T1000 (cell line): Measurements from ENCODE around the gene LAMB4.

ENCODE experiments used
- DNase-seq: peaks from one replicate; lab custom pipeline; 2025; ENCODE audit warnings: mixed read lengths; lab: John Stamatoyannopoulos, UW

Gene LAMB4, protein sequence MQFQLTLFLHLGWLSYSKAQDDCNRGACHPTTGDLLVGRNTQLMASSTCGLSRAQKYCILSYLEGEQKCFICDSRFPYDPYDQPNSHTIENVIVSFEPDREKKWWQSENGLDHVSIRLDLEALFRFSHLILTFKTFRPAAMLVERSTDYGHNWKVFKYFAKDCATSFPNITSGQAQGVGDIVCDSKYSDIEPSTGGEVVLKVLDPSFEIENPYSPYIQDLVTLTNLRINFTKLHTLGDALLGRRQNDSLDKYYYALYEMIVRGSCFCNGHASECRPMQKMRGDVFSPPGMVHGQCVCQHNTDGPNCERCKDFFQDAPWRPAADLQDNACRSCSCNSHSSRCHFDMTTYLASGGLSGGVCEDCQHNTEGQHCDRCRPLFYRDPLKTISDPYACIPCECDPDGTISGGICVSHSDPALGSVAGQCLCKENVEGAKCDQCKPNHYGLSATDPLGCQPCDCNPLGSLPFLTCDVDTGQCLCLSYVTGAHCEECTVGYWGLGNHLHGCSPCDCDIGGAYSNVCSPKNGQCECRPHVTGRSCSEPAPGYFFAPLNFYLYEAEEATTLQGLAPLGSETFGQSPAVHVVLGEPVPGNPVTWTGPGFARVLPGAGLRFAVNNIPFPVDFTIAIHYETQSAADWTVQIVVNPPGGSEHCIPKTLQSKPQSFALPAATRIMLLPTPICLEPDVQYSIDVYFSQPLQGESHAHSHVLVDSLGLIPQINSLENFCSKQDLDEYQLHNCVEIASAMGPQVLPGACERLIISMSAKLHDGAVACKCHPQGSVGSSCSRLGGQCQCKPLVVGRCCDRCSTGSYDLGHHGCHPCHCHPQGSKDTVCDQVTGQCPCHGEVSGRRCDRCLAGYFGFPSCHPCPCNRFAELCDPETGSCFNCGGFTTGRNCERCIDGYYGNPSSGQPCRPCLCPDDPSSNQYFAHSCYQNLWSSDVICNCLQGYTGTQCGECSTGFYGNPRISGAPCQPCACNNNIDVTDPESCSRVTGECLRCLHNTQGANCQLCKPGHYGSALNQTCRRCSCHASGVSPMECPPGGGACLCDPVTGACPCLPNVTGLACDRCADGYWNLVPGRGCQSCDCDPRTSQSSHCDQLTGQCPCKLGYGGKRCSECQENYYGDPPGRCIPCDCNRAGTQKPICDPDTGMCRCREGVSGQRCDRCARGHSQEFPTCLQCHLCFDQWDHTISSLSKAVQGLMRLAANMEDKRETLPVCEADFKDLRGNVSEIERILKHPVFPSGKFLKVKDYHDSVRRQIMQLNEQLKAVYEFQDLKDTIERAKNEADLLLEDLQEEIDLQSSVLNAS (N-terminal part only)

DNA sequence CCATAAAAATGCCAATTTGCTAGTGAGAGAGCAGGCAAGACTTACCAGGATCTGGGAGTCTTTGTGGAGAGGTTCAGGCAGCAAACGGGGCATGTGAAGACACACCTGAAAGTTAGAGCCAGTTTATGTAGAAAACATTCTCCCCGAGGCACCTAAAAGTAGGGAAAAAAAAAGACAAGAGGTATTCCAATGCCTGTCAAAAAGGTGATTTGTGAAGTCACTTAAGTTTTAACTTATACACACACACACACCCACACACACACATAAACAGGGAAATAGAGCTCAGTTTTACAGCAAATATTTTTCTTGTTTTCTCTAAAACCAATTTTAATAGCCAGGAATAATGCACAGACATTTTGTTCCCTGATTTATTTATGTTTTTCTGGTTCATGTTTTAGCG is at the start of gene LAMB4:
TSS of gene LAMB4 (minus strand) at position 101 of the 400 bp plus-strand sequence. CDS start 7,197 bp downstream, outside the sequence.
- no peak for DNase-seq

DNA sequence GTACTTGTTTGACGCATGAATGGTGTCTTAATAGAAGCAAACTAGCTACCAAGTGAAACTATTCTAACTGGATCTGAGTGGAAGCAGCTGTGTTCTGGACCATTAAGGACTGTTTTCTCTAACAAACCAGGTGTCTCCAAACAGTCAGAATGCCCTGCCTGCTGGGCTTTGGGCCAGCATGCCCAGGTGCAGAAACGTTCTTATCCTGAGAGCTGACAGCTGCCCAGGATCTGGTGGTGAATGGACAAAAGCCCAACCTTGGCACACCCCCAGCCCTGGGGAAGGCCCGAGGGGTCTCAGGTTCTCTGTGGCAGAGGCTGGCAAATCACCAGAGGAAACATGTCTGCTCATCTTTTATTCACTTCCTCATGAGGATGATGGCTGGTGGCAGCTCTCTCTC is 48.2 kb upstream of the LAMB4 start:
- no peak for DNase-seq

DNA sequence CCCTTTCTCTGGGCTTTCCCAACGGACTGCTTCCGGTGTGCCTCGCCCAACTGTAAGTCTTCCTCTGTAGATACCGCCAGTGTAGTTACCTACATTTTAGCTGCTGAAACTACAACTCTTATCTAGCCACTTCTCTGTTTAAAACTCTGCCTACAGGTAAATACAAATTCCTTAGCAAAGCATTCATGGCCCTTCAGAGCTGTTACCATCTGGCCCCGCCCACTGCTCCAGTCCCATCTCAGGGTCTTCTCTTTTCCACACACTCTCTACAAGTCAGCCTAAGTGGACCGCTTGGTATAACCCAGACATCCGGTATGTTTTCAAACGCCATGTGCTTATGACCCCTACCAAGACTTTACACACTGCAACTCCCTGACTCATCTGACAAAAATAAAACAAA is 41.0 kb upstream of the LAMB4 start:
- no peak for DNase-seq

DNA sequence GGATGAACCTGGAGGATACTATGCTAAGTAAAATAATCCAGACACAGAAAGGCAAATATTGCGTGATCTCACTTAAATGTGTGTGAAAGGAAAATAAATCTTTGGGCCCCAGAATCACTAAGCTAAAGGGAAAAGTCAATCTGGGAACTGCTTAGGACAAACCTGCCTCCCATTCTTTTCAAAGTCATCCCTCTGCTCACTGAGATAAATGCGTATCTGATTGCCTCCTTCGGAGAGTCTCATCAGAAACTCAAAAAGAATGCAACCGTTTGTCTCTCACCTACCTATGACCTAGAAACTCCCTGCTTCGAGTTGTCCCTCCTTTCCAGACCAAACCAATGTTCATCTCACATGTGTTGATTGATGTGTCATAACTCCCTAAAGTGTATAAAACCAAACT is 40.1 kb upstream of the LAMB4 start:
- DNase-seq: no peak

DNA sequence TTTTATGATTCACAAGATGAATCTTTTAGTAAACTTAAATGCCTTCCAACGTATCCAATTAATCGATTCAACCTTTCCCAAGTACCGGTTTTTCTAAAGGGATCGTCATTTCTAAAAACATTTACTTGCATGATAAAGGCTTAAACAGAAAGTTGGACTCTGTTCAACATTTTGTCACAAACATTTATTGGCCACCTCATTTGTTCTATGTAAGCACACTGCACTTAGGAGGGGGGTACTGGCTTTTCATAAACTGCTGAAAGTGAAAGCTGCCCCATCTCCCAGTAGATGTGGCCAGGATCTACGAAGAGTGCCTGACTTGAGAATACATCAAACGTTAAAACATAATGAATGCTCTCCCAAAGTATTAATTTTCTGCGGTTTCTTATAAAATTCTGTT is 37.3 kb upstream of the LAMB4 start:
- no peak for DNase-seq

DNA sequence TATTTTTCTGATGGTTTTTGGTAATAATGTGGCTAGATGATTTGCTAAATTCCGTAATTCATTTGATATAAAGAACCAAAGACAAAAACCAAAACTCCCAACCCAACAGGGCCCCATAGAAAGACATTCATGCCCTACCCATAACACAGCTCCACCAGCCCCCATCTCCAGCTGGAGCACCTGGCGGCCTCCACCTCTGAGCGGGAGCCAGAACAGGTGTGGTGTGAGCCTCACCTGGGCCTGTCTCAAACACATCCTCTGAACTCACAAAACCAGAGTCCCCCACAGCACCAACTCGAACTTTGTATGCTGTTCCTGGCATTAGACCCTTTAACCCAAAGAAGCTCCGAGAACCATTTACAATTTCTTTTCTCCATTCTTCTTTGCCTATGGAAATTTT is 36.5 kb upstream of the LAMB4 start:
- no peak for DNase-seq

DNA sequence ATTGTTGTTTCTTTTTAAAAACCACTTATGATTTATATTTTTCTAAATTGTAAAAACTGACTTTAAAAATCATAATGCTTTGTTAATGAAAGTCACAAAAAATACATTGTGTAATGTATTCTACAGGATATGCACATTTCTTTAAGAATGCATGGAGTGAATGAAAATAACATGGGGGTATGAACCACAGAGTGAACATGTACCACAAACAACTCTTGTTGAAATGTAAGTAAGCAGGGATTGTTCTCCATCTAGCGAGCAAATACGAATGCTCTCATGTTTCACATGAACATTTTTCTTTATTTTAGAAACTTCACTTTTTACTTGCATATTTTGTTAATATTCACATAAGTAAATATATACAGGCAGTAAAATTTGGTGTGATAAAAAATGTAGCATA is 35.6 kb upstream of the LAMB4 start:
- DNase-seq: no peak

DNA sequence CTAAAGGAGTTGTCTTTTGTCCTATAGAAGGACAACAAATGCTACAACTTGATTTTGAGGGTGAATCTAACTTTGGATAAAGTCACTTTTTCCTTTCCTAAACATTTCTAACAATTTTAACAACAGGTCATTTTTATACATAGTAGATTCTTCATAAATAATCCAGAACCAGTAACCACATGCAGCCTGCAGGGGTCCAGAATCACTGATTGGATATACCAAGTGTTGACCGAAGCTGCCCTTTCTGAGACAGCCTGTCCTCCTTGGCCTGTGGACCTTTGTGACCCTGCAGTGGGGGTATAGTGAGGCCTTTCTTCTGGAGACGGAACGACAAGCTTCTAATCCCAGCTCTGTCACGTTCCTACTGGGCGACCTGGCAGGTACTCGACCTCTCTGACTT is 34.8 kb upstream of the LAMB4 start:
- no peak for DNase-seq

DNA sequence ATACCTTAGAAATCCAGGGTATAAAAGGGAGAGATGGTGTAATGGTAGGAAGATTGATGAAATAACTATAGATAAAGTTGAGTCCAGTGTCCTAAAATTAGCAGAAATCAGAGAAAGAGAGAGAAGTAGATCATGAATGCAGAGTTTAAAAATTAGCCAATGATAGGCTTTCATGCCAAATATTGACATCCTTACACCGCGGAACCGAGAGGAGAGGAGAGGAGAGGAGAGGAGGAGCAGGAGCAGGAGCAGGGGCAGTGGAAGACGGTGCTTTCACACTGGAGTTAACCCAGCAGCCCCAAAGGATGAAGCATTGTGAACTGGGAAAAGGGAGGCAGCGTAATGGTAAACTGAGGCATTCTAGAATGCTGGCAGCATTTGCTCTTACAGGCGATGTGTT is 34.2 kb upstream of the LAMB4 start:
- DNase-seq: no peak

DNA sequence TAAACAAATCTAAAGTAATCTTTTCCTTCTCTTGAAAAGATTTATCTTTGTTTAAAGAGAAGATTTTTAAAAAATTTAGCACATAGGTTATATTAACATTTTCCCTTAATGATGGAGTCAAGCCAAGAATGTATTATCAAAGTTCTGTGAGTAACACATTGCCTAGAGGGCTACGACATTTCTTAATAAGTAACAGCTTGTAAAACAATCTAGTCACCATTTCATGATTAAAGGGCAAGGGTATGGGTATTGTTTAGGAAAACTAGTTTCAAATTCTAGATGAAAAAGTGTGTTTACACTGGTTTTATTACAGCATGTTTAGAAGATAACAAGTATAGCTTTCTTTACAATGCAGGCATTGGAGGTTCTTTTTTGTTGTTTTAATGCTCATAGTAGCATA is 28.6 kb upstream of the LAMB4 start:
- DNase-seq: no peak

DNA sequence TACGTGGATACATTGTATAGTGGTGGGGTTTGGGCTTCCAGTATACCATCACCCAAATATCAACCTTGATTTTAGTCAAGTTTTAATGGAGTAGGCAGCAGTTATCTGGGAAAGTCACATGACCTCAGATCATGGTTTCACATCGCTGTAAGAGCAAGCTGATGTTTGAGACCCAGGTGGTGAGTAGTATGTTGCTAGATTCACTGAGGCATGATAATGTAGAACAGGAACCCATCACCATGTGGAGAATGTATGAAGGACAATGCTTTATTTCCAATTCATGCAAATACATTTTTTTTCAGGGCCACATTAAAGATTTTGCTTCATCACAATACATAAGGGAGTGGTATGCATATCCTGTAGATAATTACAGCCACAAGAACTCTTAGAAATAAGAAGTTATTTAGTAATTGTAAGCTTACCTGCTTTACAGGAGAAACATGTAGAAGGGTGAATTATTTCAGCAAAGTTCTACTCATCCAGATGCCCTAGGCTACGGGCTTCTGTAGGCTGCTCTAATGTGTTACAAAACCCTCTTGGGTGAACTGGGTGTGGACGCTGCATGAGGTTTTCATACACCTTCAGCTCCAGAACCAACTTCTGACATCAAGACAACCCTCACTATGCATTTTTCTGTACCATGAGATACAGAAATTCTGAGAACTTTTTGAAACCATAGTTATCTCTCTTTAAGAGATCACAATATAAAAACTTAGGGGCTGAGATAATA is 27.6 kb upstream of the LAMB4 start:
- no peak for DNase-seq

DNA sequence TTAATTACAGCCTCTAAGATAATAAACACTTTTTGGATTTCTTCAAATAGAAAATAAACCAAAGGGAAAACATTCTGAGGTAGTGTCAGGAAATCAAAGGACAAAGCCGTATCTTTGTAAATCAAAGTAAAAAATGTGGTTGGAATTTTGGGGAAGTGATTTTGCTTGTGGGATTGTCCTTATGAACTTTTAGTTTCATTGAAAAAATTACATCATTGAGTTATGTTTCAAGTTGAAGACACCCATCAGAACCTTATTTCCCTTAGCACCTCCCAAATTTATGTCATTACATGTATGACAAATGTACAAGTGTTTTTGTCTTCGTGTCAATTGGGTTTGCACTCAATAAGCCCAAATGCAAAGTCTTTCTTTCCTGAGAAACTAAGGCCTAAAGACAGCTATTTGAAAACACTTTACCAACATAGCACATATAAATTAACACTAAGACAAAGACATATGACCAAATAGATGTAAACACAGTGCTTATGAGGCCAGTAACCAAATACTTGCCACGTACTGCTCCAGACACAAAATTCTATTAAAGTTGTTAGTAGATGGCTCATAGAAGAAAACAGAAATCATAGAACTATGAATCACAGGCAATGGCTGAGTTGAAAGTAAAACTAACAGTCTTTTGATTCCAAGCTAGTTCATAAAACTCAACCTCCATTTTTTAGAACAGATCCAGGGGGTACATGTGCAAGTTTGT is 26.9 kb upstream of the LAMB4 start:
- DNase-seq: no peak

DNA sequence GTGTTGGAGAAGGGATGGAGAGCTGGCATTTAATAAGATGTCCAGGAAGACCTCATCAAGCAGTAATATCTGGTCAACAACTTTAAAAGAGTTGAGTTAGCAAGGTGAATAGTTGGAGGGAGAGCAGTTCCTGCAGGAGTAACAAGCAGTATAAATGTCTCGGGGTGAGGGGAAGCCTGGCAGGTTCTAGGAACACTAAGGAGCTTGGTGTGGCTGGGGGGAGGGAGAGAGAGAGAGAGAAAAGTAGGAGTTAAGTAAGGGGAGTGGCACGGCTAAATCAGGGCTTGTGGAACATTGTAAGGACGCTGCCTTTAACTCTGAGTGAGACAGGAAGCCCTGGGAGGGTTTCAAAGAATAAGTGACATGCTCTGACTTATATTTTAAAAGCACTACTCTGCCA is 22.0 kb upstream of the LAMB4 start:
- no peak for DNase-seq

DNA sequence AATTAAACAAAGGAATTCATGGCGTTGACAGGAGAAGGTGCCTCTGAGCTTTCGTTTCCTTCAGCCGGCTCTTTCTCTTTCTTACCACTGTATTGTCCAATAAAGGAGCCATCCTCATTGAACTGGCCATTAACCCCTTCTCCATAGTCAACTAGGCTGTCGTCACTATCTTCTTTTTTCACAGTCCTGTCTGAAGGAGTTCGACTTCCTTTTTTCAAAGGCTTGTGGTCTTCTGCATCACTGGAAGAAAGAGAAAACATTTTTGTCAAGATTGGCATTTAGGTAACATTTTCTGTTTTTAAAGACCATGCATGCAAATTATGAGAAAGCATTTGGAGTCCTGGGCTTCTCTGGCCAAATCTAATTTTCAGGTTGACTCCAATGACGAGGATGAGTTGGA is 19.7 kb upstream of the LAMB4 start:
- DNase-seq: no peak

DNA sequence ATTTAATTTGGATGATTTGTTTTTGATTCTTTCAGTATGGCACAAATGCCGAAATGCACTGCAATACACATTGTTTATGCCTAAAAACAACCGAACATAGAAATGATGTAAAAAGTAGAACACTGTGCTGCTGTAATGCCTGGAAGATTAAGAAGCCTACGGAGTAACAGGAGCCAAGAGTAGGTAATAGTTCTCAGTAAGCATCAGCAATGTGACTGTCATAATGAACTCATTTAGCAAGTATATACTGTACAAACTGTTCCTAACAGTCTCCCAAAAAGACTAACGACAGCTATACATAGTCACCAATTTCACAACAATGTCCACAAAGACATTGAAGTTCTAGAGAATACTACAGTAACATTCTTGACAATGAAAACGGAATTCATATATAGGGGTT is 19.0 kb upstream of the LAMB4 start:
- no peak for DNase-seq

DNA sequence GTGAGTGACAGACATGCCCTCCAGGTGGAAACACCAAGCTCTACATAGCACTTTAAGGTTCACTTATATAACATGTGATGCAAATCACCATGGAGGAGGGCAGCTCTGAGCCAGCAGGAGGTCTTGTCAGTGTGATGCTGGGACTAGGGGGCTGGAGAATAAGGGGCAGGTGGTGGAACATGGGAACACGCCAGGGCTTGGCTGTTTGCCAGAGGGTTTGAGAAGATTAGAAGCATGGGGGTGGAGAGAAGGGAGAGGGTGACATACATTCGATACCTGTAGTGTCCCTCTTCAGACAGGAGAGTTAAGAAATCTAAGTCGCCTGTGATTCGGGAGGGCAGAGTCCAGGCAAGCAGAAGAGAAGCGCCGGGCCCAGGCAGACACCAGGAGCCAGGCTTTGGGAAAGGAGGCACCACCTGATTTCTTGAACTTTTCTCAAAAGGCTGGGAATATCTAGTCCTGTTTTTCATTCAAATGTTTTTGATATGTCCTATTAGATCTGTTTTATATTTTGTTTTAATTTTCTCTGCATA is 16.9 kb upstream of the LAMB4 start:
- no peak for DNase-seq

DNA sequence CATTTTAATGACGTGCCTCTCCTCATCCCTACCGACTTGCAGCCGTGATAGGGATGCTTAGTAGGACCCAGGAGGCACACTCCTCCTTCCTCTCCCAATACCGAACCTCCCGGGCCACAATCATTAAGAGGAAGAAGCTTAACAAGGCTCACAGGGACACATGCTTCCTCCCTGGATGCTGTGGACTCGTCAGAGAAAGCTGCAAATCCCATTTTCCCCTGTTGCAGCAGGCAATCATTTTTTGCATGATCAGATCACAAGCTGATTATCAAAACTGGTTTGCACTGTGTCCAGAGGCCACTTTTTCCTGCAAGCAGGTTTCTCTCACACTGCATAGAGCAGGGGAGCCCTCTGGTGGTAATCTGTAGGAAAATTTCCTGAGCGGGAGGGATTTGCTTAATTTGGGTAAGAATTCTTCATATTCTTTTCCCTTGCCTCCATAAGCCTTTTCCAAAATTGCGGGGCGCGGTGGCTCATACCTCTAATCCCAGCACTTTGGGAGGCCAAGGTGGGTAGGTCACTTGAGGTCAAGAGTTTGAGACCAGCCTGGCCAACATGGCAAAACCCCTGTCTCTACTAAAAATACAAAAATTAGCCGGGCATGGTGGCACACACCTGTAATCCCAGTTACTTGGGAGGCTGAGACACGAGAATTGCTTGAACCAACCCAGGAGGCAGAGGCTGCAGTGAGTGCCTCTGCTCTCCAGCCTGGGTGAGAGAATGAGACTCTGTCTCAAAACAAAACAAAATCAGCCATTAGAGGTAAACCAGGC is 16.1 kb upstream of the LAMB4 start:
- DNase-seq: peak; percentile 11

DNA sequence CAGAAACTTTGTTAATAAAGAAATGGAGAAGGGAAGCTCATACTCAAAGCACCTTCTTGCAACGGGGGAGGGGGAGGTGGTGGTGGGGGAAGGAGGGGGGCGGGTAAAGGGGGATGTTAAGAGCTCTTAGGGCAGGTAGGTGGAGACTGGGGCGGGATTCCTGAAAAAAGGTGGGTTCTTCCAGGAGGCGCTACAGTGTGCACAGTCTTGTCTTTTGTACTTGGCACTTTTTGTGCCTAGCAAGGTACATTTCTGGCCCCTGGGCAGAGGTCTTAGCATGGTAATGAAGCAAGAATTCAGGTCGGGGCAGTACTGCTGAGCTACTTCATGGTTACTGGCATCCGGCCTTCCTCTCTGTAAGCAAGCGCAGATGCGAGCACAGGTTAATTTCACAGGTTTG is 15.2 kb upstream of the LAMB4 start:
- no peak for DNase-seq

DNA sequence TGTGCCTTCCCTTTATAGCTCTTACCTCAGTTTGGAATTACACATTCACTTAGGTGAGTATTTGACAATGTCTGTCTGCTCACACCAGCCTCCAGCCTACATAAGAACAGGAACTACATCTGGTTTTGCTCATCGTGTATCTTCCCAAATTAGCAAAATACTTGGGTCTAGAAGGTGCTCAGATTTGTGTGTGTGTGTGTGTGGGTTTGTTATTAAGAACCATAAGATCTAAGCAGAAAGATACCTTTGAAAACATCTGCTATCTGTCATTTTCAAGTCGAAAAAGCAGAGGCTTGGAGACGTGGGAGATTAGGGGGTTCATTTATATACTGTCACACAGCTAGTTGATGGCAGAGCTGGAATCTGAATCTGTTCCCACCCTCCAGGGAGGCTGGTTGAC is 14.8 kb upstream of the LAMB4 start:
- no peak for DNase-seq
